GM19395 (cell line): ENCODE measurements around the gene RNF187.
A peak's percentile ranks its signal among the peaks of the same experiment; 100 is the strongest.
"Not testable (repeated sequence)": the region's sequence is repeated elsewhere in the genome, so short reads cannot be mapped to it uniquely, and the experiment has no call there.

ENCODE experiments used
- ATAC-seq: cut with Tn5 transposase; IDR thresholded peaks from one replicate; pipeline ENCODE4 v1.9.1; 2021; ENCODE audit warnings: mild to moderate bottlenecking, moderate library complexity; ENCODE audit not compliant: unreplicated experiment

Gene RNF187

DNA sequence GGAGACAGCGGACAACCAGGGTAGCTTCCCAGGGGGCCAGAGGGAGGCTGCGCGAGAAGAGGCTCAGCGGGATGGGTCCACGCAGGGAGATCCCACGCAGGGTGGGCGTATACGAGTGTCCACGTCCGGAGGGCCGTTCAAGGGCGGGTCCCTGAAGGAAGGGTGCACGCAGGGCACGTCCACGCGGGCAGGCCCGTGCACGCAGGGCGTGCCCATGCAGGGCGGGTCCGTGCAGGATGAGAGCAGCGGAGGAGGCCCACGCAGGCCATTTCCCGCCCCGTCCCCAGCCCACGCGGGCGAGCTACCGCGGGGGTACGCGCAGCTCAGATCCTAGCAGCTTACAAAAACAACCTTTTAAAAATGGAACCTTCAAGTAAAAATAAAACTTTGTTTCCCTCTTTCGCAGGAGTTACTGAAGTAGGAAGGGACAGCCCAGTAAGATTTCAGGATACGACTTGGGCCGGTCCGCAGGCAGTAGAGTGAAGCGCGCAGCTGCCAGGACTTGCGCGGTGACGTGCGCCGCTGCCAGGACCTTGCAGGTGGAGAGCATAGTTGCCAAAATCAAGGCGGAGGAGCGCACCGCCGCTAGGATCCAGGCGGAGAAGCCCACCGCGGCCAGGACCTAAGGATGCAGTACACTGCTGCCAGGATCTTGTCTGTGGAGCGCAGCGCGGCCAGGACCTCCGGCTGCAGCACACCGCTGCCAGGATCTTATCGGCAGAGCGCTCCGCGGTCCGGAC is 416 bp upstream of the RNF187 start:
- peak; percentile 75 for ATAC-seq

DNA sequence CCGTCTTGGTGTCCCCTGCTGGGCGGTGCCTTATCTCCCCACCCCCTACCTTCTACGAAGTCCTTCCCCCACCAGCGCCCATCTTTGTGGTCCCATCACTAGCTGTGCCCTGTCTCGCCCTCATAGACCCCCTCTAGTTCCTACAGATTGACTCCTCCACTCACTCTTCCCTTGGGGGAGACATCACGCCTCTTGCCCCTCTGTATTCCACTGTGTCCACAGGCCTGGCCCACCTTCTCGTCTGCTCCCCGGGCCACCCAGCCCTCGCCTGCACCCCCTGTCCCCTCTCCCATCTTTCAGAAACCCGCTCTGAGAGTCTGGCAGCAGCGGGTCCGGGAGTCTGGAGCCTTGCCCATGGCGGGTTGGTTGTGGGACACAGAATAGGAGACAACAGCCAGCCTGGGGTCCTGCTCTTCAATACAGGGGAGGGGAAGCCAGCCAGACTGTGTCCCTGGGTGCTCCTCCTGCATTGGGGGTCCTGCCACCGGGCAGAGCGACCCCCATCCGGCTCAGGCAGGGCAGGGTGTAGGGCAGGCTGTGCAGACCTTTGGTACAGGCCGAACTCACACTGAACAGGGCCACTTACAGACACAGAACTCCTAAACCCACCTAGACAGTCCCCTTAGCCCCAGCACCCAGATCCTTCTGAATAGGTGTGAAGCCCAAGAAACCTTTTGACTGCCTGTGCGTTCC is 1.1 kb downstream of the RNF187 start:
- no peak for ATAC-seq

DNA sequence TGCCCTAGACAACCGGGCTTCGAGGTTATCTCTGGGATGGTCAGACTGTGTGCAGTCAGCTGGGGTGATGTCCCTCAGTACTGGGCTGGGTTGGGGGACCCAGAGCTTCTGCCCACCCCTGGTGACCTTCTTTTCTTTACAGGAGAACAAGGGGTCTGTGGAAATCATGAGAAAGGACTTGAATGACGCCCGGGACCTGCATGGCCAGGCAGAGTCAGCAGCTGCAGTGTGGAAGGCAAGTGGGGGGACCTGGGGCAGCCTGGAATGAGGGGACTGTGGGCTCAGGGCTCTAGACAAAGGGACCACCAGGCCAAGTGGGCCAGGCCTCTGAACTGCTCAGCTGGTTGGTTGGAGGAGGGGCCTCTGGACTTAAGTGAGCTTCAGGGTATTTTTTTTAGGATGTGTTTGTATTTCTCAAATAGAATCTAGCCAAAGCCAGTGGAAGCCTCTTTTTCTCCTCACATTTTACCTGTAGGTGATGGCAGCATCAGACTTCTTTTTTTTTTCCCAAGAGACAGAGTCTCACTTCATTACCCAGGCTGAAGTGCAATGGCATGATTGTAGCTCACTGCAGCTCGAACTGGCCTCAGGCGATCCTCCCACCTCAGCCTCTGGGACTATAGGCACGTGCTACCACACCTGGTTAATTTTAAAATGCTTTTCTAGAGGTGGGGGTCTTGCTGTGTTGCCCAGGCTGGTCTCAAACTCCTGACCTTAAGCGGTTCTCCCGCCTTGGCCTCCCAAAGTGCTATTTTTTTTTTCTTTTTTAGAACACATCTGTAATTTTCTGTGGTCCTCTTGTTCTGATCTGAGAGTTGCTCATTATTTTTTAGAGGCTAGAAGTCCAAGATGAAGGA is 1.9 kb downstream of the RNF187 start:
- no peak for ATAC-seq

DNA sequence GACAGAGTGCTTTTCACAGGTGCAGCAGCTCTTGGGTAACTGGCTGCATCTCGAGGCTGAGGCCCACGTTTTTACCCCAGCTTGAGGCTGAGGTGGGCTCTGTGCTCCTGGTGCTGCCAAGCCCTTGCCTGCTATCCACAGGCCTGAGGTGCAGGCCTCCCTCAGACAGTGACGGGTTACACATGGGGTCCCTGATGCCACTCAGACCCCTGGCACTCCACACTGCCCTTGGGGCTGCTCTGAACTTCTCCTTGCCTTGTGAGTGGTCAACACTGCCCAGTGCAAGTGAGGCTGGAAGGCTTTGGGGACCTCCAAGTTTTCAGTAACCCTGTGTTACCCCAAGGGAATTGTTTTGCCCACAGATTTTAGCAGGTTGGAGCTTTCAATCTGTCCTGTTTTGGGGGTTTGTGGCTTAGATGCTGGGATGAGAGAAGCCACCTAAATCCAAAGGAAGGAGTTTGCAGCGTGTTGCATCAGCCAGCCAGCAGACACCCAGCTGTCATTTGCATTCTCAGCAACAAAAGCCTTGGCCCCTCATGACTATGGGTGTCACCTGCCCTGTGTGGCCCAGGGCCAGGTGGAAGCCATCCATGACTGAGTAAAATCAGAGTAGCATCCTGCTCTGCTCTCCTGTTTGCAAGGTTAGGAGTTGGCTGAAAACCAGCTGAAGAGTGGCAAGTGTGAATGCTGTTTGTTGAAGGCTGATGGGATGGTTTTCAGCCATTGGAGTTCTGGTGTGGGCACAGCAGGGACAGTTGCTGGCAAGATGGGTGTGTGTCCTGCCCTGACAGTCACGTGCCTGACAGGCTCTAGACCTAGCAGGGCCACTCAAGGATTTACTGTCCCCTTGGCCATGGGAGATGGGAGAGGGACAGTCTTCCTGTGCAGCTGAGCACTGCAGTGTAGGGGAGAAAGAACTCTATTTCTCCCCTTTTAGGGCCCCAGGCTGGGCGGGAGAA is 3.2 kb downstream of the RNF187 start:
- ATAC-seq = no peak

DNA sequence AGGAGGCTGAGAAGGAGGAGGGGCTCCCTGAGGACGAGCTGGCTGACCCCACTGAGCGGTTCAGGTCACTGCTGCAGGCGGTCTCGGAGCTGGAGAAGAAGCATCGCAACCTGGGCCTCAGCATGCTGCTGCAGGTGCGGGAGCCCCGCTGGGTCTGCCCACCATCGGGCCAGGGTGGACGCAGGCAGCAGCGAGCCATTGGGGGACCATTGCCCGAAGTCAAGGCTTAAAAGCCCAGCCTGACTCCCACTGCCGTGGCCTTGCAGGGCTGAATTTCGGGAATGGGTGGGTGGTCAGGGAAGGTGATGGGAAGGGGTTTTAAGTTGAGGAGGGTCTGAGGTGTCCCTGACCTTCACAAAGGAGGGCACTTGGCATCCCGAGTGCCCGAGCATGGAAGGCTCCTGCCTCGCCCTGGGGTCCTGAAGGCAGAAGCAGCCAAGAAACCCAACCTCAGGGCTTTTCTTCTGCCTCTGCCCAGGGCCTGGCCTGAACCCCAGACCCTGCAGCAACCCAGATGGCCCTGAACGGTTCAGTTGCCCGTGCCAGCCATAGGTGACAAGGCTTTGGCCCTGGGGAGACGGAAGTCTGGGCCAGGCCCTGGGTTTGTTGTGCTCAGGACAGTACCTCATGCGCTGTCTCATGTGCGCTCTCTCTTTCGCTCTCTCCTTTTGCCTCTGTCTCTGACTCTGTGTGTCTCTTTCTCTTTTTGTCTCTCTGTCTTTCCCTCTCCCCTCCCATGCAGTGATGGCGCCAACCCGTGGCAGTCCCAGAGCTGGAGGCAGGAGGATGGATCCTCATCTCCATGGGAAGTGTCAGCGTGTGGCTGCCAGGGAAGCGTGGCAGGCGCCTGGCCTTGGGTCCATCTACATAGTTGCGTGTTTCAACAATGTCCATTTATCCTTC is 6.2 kb downstream of the RNF187 start:
- ATAC-seq = no peak

DNA sequence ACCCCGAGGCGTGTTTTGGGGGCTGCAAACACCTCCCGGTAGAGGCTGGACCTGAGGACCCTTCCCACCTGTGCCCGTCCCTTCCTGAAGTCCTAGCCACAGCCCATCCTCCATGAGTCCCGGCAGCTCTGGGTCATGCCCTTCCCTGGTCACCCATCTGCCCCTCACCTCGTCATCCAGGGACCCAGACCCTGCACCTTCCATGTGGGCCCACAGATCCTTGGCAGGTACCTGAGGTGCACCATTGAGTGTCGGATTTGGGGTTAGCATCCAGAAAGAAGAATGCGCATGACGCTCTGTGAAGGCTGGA is 6.8 kb downstream of the RNF187 start:
- ATAC-seq = no peak

DNA sequence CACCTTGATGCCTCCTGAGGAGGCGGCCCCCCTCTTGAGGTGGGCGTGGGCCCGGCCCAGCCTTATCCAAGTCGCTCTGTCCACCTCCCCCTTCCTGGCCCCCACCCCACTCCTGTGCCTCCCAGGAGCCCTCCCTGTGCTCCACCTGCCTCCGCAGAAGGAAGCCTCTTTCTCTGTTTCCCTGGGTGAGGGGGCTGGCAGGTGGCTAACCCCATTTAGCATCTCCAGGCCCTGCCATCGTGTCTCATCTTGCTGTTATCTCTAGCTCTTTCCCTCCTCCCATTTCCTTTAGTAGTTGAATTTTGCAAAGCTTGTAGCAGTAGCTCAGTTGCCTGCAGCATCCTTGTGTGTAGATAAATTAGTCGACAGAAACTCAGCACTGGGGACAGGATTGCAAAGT is 7.2 kb downstream of the RNF187 start:
- no peak for ATAC-seq

DNA sequence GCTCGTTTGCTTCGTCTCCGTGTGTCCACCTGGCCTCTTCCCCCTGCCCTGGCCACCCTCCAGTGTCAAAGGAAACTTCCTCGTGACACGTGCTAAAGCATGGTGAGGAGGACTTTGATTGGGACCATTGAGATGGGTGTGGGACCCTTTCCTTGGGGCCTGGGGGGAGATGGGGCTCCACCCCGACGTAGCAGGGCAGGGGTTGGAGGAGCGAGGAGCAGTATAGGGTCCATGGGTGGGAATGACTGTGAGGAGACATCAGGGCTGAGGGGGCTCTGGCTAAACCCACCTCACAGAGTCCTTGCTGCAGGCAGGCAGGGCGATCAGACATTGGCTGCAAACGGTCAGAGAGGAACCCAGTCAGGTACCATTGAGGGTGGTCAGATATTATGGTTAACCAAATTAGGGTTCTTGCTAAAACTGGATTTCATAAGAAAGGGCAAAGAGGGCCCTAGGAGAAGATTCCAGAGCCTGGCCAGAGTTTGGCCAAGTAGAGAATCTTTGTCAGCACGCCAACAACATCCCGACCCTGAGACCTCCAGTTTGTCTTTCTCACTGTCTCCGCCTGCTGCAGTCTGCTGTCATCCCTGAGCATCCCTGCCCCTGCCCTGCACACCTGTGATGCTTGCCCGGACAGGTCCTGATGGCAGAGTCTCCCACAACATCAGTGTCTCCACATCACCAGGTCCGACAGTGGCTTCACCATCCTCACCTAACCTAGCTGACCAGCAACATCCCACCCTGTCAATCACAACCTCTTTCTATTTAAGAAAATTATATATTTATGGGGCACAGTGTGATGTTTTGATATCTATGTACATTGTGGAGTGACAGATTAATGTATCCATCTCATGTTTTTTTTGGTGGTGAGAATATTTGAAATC is 8.0 kb downstream of the RNF187 start:
- no peak for ATAC-seq

DNA sequence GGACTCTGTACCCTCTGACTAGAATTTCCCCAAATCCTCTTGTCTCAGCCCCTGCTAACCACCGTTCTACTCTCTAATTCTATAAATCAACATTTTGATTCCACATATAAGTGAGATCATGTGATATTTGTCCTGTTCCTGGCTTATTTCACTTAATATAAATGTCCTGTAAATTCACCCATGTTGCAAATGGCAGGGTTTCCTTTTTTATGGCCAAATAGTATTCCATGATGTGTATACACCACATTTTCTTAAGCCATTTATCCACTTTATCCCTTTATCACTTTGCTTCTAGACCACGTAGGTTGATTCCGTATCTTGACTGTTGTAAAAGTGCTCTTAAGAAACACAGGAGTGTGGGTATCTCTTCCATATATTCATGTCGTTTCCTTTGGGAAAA is 8.9 kb downstream of the RNF187 start:
- no peak for ATAC-seq

DNA sequence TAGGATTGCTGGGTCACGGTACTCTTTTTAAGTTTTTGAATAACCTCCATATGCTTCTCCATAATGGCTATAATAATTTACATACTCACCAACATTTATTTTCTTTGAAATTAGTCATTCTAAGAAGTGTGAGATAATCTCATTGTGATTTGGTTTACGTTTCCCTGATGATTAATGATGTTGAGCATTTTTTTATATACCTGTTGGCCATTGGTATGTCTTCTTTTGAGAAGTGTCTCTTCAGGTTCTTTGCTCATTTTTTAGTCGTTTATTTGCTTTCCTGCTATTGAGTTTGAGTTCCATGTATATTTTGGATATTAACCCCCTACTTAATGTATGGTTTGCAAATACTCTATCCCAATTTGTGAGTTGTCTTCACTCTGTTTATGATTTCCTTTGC is 9.3 kb downstream of the RNF187 start:
- ATAC-seq = no peak

DNA sequence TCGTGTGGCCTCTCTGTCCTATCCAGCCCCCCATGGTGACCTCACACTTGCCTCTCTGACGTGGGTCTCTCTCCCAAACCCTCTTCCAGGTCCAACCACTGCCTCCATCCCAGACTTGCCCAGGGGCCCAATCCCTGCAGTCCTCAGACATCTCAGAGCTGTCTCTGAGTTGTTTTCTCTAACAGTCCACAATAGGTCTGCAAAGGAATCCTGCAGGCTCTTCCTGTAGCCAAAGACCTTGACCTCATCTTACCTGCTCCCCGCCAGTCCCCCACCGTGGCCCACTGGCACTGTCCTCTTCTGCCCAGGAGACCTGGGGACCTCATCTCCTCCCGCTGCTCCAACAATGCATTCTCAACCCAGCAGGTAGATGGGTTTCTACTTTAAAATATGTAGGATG is 10.0 kb downstream of the RNF187 start:
- ATAC-seq = no peak

DNA sequence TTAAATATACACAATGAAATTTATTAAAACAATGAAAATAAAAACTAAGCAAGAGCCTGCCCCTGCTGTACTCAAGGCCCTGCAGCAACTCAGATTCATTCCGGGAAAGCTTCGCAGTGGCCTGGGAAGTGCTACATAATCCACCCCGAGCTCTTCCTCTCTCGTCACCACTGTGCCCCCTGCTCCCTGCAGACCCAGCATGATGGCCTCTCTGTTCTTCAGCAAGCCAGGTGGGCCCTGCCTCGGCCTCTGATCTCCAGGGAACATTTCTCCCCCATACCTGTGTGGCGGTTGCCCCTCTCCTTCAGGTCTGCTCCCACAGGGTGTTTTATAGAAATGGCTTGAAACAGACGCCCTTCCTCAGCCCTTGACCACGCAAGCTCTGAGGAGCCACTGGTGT is 10.6 kb downstream of the RNF187 start:
- no peak for ATAC-seq

DNA sequence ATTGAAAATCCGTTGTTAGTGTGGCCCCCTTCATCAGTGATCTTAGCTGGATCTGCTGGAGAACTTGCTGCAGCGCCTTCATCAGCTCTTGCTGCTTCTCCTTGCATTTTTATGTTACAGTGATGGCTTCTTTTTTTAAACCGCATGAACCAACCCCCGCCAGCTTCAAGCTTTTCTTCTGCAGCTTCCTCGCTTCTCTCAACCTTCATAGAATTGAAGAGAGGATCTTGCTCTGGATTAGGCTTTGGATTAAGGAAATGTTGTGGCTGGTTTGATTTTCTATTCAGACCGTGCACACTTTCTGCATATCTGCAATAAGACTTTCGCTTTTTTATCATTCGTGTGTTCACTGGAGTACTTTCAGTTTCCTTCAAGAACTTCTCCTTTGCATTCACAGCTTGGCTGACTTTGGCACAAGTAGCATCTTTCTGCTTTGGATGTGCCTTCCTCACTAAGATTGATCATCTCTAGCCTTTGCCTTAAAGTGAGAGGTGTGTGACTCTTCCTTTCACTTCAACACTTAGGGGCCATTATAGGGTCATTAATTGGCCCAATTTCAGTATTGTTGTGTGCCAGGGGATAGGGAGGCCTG is 13.1 kb downstream of the RNF187 start:
- no peak for ATAC-seq

DNA sequence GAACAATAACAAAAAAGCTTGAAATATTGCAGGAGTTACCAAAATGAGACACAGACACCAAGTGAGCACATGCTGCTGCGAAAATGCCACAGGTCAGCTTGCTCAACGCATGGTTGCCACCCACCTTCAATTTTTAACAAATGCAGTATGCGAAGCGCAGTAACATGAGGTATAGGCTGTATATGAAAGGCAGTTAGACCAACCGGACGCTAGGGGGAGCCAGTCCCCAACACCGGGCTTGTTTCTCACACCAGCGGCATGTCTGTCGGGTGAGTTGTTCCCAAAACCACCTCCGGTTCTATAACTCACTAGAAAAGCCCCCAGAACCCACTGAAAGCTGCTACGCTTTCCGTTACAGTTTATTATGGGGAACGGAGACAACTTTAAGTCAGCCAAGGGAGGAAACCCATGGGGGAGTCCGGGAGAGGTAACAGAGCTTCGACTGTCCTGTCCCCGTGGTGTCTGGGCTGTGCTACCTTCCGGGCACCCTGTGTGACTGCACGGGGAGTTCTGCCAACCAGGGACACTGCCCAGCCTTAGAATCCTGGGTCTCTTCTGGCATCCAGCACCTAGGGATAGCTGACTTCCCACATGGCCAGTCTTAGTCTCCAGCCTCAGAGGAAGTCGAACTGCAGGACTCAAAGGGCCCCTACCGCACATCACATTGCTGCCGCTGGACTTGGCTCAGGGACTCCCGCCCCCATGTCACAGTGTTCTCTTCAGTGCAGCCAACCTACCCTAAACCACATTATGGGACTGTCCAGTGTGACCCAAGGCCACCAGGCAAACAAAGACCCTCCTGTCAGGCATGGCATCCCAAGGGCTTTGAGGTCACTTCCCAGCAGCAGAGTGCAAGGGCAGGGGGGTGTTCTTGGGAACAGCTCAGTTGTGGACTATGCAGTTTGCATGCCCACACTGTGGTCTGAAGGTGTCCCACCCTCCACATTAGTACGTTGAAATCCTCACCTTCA is 14.0 kb downstream of the RNF187 start:
- peak; percentile 97 for ATAC-seq

DNA sequence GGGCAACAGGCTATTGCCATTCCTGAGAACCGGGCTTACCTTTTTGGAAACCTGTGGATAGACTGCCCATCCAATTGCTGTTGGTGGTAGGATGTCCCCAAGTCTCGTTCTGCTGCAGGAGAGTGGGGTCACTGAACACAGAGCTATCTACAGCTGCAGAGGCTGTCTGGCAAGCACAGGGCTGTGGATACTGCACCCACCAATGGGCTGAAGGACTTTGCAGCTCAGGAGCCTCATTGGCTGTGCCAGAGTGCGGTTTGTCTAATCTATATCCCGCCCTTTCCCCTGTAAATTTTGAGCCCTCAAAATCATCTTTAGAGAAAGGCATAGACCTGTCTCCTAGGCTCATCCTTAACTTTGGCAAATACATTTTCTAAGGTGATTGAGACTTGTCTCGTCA is 15.3 kb downstream of the RNF187 start:
- no peak for ATAC-seq

DNA sequence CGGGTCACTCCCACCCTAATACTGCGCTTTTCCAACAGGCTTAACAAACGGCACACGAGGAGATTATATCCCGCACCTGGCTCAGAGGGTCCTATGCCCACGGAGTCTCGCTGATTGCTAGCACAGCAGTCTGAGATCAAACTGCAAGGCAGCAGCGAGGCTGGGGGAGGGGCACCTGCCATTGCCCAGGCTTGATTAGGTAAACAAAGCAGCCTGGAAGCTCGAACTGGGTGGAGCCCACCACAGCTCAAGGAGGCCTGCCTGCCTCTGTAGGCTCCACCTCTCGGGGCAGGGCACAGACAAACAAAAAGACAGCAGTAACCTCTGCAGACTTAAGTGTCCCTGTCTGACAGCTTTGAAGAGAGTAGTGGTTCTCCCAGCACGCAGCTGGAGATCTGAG is 18.8 kb downstream of the RNF187 start:
- not testable (repeated sequence) for ATAC-seq

DNA sequence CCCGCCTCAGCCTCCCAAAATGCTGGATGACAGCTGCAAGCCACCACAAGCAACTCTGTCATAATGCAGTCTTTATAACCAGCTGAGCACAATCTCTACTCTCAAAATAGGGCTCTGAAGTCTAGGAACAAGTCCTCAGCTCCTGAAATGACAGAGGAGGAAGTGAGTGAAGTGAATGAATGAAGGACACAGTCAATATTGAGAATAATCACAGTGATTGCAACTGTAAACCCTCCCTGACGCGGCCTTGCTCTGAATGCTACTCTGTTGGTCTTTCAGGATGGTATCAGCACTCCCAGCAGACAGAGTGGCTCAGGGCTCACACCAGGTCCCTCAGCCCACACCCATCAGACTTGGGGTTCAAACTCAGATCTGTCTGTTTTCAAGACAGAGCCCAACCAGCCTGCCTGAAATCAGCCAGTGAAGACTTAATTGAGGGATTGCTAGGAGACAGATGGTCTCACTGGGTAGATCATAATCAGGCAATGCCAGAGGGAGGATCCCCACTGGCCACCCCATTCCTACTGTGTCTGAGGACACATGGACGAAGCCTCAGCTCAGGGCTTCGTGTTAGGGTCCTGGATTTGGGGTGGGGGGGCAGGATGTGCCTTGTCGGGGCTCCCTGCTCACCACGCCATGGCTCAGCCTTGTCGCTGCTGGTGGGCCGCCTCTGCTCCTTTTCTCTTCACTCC is 20.9 kb downstream of the RNF187 start:
- ATAC-seq = no peak
